NCI-H345 treated with DMSO at 0.1 percent for 48 hours (cell line): ENCODE results near the gene SH3RF3.

Source experiments
- DNase-seq: peaks from one replicate; lab custom pipeline; 2025; ENCODE audit not compliant: unreplicated experiment; lab: John Stamatoyannopoulos, UW

SH3RF3 gene

GRCh38 chr2:109427661-109428091 lies 298.7 kb downstream of the SH3RF3 start:
- DNase-seq: no peak

GRCh38 chr2:109428281-109428680 lies 299.3 kb downstream of the SH3RF3 start:
- no peak for DNase-seq

GRCh38 chr2:109428841-109429566 lies 300.0 kb downstream of the SH3RF3 start:
- no peak for DNase-seq

DNA sequence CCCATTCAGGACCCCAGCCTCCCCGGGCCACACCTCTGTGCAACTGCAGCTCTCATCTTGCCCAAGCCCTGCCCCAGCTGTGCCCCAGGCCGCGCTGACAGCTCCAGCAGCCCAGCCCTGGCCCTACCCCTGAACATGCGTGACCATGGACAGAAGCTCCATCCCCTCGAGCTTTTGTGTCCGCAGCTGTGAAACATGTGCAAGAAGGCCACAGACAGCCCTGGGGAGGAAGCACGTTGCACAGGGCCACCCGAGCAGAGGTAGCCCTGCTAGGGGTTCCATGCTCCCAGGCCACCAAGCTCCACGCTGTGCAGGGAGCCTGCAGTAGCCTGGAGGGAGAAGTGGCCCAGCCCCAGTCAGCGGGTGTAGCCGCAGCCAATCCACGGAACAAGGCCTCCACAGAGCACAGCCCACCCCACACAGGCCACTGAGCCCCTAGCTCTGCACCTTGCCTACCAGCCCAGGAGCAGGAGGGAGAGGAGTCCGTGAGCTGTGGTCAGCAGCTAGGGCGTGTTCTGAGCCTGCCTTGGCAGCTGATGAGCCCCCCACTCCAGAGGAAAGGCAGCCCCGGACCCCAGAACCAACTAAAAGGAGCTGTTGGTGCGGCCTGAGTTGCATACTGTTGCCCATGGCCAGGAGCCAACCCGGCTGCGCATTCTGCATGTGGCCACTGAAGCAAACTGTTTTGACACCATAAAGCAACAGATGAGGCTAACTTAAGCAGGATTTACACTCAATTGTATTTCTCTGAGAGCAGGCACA lies 300.7 kb downstream of the SH3RF3 start:
- DNase-seq: no peak

DNA sequence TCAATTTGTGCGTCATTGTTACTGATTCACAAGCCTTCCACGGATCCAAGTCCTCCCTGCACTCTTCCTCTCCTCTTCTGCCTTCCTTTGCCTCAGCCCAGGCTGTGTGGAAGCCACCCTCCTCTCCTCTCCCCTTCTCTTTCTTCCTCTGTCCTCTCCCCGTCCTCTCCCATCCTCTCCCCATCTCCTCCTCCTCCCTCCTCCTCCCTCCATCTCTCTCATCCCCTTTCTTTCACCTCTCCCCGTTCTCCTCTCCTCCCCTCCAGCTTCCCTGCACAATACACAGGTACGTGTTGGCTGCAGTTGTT lies 301.3 kb downstream of the SH3RF3 start:
- no peak for DNase-seq

DNA sequence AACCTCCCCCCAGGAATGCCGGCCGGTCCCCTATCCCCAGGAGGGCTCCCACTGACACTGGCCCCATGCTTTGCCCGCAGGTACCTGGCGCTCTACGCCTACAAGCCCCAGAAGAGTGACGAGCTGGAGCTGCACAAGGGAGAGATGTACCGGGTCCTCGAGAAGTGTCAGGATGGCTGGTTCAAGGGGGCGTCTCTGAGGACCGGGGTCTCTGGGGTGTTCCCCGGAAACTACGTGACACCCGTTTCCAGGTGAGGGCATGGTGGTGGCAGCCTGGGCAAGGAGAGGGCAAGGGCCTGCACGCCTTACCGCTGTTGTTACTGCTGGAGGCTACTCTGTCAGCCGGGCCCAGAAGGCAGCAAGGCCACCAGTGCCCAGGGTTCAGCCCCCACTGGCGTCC lies 303.4 kb downstream of the SH3RF3 start:
- DNase-seq: no peak

DNA sequence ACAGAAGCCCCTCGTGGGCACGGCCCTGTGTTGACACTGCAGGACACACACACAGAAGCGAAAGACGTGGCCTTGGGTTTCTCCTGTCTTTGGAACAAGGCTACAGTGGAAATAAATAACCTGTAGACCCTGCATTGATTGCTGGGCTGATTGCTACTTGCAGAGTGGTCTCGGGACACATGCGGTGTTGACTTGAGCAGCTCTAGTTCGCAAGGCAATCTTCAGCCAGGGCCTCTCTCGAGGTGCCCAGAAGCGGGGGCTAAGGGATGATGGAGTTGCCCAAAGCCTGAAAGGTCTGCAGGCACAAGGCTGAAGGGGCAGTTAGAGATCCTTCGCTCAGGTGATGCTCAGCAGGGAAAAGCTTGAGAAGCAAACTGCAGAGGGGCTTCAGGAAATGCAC lies 304.5 kb downstream of the SH3RF3 start:
- no peak for DNase-seq

DNA sequence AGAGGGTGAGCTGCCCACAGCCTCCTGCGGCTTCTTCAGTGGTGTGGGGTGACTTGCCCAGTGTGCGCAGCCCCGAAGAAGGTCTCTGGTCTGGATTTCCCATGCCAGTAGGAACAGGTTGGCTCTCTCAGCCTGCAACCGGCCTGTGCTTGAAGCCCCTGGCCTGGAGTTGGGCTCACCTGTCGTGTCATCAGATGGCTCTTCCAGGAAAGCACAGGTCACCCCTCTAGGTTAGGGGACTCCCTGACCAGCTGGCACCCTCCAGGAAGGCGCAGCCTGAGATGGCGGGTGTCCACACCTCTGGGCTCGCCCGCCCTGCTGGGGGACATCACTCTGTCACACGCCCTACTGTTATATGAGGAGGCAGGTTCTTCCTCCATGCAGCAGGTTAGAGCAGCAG lies 304.9 kb downstream of the SH3RF3 start:
- no peak for DNase-seq

GRCh38 chr2:109434351-109434750 lies 305.3 kb downstream of the SH3RF3 start:
- DNase-seq: no peak

GRCh38 chr2:109435066-109435690 lies 306.2 kb downstream of the SH3RF3 start:
- DNase-seq: no peak

DNA sequence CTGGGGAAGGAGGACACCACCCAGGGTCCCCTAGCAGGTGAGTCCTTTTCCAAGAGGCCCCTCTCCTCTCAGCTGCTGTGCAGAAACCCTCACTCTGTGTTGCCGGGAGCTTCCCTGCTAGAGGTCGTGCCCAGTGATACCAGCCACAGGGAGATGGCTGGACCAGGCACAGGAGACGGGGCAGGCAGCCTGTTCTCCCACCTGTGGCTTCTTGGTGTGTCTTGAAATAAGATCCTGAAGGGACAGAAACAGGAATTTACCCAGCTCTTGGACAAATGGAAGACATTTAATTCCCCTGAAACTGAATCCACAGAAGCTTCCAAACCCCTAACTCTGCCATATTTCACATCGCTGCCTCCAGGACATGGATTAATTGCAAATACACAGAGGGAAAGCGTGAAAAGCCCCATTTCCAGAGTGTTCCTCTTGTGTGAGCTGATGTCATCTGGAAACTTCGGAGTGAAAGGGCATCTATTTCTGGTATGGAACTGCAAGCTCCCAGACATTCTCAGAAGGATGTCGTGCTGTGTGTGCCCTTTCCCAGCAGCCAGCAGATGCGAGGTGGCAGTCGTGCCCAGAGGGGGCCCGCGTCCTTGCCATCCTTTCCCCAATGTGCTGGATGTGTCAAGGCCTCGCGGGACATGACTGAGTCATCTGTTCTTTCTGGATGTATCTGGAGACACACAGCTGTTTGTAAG lies 307.0 kb downstream of the SH3RF3 start:
- no peak for DNase-seq

- DNase-seq: peak; percentile 55
Observed at GRCh38 chr2:109436610-109437225, 307.7 kb downstream of the SH3RF3 start.

DNA sequence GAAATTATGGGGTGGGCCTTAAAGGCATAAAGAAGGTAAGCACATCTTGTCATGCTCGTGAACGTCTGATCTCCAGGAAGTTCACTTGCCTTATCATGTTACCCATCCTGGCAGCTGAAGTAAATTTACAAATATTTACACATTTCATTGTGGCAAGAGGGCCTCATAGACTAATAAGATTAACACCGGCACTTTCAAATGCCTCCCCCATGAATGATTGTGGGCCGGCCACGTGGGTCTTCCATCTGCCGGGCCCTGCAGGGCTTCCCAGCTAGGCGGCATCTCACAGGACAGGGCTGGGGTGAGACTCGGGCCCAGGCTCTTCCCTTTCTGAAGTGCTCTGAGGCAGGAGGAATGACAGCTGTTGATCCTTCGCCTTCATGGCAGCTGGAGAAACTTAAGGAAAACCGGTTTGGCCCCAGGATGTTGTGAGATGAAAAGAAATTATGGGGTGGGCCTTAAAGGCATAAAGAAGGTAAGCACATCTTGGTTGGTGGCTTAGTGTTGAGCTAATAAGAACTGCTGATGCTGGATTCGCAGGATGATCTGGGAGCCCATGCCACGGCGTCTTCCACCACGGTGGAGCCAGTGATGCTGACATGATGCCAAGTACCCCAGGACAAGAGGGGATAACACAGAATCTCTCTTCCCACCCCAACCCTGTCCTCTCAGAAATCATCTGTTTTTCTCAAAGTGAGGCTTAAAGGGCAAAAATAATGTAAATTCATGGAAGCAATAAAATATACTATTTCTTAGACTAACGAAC lies 308.5 kb downstream of the SH3RF3 start:
- peak; percentile 55 for DNase-seq

GRCh38 chr2:109438146-109438545 lies 309.1 kb downstream of the SH3RF3 start:
- DNase-seq: no peak

DNA sequence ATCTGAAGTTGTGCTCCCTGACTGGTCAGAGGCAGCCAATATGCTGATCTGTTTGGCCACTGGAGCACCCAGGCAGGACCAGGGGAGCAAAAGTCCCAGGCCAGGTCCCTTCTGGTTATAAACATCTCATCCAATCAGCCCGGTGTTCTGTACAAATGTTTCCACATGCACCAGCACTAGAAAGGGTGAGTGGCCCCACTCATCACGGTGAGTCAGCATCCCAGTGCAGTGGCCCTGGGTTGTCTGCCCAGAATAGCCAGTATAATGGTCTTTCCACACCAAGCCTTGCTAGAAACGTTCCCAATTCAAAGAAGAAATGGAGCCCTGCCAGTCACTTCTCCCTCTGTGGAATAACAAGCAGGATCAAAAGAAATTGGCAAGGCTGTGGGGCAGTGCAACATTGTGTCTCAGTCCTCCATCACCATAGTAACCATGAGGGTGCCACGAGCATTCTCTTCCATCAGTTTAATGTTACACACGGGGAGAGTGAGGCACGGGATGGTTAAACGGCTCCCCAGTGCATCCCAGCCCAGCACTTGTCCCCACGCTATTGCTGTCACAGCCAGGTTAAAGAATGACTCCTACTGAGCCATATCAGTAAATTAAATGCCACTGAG lies 309.9 kb downstream of the SH3RF3 start:
- DNase-seq: no peak

GRCh38 chr2:109439390-109439786 lies 310.4 kb downstream of the SH3RF3 start:
- no peak for DNase-seq

DNA sequence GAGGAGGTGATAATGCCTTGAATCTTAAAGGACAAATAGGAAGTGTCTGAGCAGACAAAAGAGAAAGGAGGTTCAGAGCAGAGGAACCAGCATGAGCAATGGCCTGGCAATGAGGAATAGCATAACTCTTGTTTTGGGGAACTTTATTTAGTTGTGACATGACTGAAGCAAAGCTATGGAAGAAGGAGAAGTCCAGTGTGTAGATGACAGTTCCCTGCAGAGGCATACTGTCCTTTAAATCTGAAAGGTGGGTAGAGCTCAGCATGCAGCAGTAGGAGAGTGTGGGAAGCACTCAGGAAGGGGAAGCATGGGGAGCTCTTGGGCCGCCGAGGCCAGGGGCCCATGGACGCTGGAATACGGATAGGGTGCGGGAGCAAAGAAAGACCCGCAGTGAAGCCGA lies 311.0 kb downstream of the SH3RF3 start:
- no peak for DNase-seq

DNA sequence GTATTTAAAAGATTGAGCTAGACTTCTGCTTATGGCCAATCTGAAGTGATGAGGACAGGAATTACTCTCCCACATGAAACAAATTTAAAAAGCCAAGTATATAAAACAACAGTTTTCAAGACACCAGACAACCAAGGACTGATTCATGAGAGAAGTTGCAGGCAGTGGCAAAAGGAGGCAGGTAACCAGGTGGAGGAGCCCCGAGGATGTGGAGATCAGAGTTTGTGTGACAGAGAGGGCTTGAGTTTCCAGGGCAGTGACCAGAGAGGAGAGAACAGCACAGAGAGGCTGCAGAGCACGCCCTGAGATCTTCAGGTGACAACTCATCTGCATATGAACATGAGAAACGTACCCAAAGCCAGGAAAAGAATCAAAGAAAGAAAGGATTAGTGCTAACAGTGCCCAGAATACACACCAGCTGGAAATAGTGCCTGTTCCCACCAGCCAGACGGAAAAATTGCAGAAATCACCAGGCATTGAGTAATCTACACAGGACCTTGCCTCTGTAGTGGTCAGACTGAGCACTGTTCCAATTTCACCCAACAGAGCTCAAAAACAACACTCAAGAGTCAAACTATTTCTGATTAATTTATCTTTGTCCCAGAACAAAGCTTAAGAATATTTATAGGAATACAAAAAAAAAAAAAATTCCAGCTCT lies 311.6 kb downstream of the SH3RF3 start:
- no peak for DNase-seq

DNA sequence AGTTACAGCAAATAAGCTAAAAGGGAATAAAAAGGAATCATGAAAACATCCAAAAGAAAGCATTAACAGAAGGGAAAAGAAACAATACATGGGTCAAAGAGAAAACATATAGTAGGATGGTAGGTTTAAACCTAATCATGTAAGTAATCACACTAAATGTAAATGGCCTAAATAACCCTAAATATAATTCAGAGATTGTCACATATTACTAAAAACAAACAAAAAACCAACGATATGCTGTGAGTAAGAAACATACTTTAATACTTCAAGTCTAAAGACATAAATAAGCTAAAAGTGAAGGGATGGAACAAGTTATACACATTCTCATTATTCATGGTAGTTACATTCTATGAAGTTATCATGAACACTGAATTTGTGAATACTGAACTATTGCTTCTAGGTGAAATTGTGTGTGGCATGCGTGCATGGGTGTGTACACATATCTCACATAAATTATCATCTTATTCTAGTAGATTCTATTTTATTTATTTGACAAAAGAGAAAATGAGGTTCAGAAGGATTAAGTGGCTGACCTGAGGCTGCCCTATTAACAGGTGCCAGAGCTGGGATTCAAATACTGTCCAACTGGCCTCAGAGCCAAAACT lies 313.8 kb downstream of the SH3RF3 start:
- no peak for DNase-seq
